Urothelium cell line (cell line): ENCODE results near the gene MAP3K5.

Source experiments
- DNase-seq: peaks from one replicate; pipeline ENCODE4 v3.0.0; 2011; ENCODE audit warnings: low spot score, mixed read lengths
- FAIRE-seq: peaks from 2 replicates; lab custom pipeline; 2011; peaks lifted over from hg19 to GRCh38; lab: Jason Lieb, UNC

Gene MAP3K5

GRCh38 chr6:136525586-136526195 is 266.6 kb downstream of the MAP3K5 start:
- no peak for DNase-seq

GRCh38 chr6:136524936-136525413 is 267.3 kb downstream of the MAP3K5 start:
- no peak for FAIRE-seq
- DNase-seq: no peak

More at GRCh38 chr6:136525586-136526195, 266.6 kb downstream of the MAP3K5 start:
- FAIRE-seq: no peak

- FAIRE-seq: no peak
- no peak for DNase-seq
Measured at GRCh38 chr6:136524339-136524935, 267.8 kb downstream of the MAP3K5 start.

- DNase-seq (no peak), FAIRE-seq (no peak)
Measured at GRCh38 chr6:136523196-136523595, 269.1 kb downstream of the MAP3K5 start.

- FAIRE-seq: no peak
- no peak for DNase-seq
Measured at GRCh38 chr6:136522636-136523035, 269.6 kb downstream of the MAP3K5 start.

- DNase-seq: no peak
- FAIRE-seq: no peak
Measured at GRCh38 chr6:136521911-136522310, 270.4 kb downstream of the MAP3K5 start.

- no peak for DNase-seq
- FAIRE-seq: no peak
Measured at GRCh38 chr6:136521427-136521826, 270.9 kb downstream of the MAP3K5 start.

- no peak for DNase-seq
- FAIRE-seq: no peak
Measured at GRCh38 chr6:136520517-136520916, 271.8 kb downstream of the MAP3K5 start.

GRCh38 chr6:136517582-136517981 is 274.7 kb downstream of the MAP3K5 start:
- no peak for DNase-seq

GRCh38 chr6:136517002-136517401 is 275.3 kb downstream of the MAP3K5 start:
- FAIRE-seq: no peak
- DNase-seq: no peak

More at GRCh38 chr6:136517582-136517981, 274.7 kb downstream of the MAP3K5 start:
- no peak for FAIRE-seq

GRCh38 chr6:136514591-136514990 is 277.7 kb downstream of the MAP3K5 start:
- no peak for FAIRE-seq

GRCh38 chr6:136511926-136512325 is 280.4 kb downstream of the MAP3K5 start:
- no peak for FAIRE-seq
- DNase-seq: no peak

More at GRCh38 chr6:136514591-136514990, 277.7 kb downstream of the MAP3K5 start:
- no peak for DNase-seq

GRCh38 chr6:136511397-136511796 is 280.9 kb downstream of the MAP3K5 start:
- FAIRE-seq (no peak), DNase-seq (no peak)

GRCh38 chr6:136510782-136511181 is 281.5 kb downstream of the MAP3K5 start:
- DNase-seq (no peak), FAIRE-seq (no peak)

GRCh38 chr6:136510299-136510698 is 282.0 kb downstream of the MAP3K5 start:
- FAIRE-seq (no peak), DNase-seq (no peak)

GRCh38 chr6:136508725-136509392 is 283.4 kb downstream of the MAP3K5 start:
- FAIRE-seq (no peak), DNase-seq (no peak)
